ENCODE measurements around the gene PPIL1. TPM values are rescaled to one million over a fixed set of nuclear protein-coding genes. Genes with fewer than 3 reads are reported as not detected.

Gene PPIL1
- total RNA-seq, 2 donors from 2014 or later, result 41.1 to 53.7 TPM

DNA sequence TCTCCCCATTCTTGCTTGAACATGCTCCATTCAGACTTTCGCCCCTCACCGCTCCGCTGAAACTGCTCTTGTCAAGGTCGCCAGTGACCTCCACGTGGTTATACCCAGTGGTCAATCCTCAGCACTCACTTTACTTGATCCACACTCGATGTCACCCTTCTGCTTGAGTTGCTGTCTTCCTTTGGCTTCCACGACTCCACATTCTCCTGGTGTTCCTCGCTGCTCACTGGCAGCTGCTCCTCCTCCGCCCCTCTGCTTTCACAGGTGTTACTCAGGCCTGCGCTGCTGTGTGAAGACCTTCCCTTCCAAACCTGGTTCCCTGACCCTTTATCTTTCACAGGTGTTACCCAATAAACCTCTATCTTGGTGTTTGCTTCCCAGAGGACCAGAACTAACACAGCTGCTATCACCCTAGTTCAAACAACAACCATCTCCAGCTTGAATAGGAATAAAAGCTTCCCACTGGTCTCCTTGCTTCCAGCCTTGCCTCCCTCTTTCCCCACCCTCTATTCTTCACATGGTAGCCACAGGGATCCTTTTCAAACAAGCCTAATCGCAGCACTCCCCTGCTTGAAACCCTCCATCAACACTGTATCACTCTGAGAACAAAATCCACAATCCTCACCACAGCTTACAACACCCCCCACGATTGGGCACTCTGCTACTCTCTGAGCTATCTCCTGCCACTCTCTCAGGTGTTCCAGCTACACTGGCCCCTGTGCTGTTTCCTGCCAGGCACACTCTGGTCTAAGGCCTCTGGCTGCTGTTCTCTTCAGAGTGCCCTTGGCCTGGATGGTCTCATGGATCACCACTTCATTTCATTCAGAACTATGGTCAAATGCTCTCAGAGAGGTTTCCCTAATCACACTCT lies 10.7 kb downstream of the PPIL1 start:
- no peaks in the 10 kb centered on the region for H3K36me3 ChIP-seq
- no peak for DNase-seq (ENCODE audit: low spot score)
- TF ChIP-seq, protein P1, sequence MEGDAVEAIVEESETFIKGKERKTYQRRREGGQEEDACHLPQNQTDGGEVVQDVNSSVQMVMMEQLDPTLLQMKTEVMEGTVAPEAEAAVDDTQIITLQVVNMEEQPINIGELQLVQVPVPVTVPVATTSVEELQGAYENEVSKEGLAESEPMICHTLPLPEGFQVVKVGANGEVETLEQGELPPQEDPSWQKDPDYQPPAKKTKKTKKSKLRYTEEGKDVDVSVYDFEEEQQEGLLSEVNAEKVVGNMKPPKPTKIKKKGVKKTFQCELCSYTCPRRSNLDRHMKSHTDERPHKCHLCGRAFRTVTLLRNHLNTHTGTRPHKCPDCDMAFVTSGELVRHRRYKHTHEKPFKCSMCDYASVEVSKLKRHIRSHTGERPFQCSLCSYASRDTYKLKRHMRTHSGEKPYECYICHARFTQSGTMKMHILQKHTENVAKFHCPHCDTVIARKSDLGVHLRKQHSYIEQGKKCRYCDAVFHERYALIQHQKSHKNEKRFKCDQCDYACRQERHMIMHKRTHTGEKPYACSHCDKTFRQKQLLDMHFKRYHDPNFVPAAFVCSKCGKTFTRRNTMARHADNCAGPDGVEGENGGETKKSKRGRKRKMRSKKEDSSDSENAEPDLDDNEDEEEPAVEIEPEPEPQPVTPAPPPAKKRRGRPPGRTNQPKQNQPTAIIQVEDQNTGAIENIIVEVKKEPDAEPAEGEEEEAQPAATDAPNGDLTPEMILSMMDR (IDR thresholded peaks at IDR 0.05), result no peak
- H3K27ac ChIP-seq, result peak overlapping the region; percentile 77 to 95
- no peaks in the 10 kb centered on the region for H3K27me3 ChIP-seq
- peaks cover 0 to 52% of the 10 kb centered on the region in 2 donors for H3K4me1 ChIP-seq
- H3K4me3 ChIP-seq, result no peak overlapping the region
- H3K9me3 ChIP-seq, result no peaks in the 10 kb centered on the region

DNA sequence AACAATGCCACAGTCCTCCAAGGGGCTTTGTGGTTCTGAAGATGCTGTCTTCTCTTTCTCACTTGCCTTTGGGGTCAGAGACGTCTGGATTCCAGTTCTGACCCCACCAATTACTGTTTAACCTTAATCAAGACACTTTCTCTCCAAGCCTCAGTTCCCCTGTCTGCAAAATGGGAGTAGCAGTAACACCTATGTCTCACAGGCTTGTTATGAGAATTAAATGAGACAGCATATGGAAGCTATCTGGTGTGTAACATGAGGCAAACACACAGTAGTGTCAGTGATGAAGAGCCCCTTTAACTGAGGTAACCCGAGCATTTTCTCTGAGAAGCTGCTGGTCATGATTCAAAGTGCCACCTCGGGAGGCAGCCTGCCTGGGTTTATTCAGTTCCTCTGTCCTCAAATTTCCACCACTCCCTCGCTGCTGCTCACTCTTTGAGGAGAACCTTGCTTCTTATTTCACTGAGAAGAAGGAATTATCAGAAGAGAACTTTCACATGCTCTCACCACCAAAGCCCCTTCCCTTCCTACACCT lies 11.7 kb downstream of the PPIL1 start:
- H3K36me3 ChIP-seq, result no peaks in the 10 kb centered on the region
- H3K27ac ChIP-seq, result peak overlapping the region; percentile 77 to 95
- peaks cover 0 to 42% of the 10 kb centered on the region in 2 donors for H3K4me1 ChIP-seq
- H3K27me3 ChIP-seq, result no peaks in the 10 kb centered on the region
- no peak overlapping the region for H3K4me3 ChIP-seq
- DNase-seq (ENCODE audit: low spot score), result no peak
- H3K9me3 ChIP-seq, result no peaks in the 10 kb centered on the region
- TF ChIP-seq, protein P1 (IDR thresholded peaks at IDR 0.05), result no peak

DNA sequence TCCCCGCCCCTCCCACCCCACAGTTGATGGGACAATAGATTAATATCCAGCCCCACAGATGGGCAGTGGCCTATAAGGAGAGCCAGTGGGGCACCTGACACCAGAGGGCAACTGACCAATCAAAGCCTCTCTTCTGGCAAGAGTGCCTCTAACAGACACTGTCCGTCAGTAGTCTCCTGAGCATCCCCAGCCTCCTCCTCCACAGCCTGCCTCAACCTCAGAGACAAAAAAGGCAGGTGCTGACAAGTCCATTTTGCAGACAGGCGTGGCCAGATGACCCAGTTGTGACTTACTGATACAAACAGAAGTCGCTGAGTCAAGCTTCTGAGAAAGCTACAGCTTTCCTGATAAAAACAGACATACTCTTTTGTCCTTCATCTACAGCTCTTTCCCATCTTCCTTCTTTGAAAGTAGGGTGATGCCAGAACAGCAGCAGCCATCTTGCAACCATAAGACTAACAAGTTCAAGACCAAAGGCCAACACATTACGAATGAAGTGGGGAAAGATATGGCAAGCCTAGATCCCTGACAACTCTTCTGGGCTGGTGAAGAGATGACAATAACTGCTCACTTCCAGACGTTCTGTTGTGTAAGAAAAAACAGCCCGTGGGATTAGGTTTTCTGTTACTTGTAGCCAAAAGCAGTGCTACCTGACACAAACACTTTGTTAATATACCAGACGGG lies 12.3 kb downstream of the PPIL1 start:
- Histone ChIP-seq H3K4me1 (peaks cover 0 to 42% of the 10 kb centered on the region in 2 donors), H3K9me3 (no peaks in the 10 kb centered on the region), H3K27ac (peak overlapping the region; percentile 77 to 95), H3K27me3 (no peaks in the 10 kb centered on the region), H3K4me3 (no peak overlapping the region), H3K36me3 (no peaks in the 10 kb centered on the region)
- no peak for DNase-seq (ENCODE audit: low spot score)
- TF ChIP-seq, protein P1 (IDR thresholded peaks at IDR 0.05), result no peak

DNA sequence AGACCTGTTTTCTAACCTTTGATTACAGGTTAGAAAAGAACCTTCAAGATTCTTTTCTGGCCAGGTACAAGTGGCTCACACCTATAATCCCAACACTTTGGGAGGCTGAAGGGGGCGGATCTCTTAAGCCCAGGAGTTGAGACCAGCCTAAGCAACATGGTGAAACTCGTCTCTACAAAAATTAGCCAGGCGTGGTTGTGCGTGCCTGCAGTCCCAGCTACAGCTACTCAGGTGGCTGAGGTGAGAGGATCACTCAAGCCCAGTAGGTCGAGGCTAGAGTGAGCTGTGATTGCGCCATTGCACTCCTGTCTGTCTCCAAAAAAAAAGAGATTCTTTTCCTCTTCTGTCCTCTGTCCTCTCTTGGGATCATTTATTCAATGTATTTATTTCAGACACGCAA lies 14.5 kb downstream of the PPIL1 start:
- Histone ChIP-seq H3K4me1 (peaks cover 0 to 40% of the 10 kb centered on the region in 2 donors), H3K9me3 (no peaks in the 10 kb centered on the region), H3K4me3 (no peak overlapping the region), H3K27ac (peak overlapping the region in 1 of 2 donors; percentile 2), H3K36me3 (peaks cover 2% of the 10 kb centered on the region), H3K27me3 (no peaks in the 10 kb centered on the region)
- DNase-seq (ENCODE audit: low spot score), result peak; percentile 43
- TF ChIP-seq, protein P1 (IDR thresholded peaks at IDR 0.05), result no peak

DNA sequence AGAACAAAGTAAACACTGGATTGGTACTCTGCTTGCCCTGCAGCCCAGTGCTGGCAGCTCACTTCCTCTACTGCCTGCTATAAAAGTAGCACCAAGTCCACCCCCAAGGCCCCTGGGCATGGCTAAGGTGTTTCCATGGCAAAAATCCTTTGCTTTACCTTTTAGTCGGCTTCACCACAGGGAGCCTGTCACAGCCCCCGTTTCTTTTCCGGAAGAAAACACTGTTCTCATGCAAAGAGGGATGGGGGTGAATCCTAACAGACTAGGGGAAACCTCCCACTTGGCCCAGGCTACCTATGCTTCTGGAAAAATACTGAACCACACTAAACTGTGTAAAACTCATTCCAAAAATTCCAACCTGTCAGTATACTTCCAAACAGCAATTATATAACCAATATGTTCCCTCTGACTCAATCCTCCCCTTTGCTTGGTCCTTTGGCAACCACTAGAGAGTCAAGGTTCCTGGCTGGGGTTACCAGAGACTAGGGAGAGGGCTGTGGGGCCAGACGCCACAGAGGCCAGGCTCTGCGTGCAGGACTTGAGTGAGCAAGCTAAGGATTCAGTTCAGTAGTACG lies 16.1 kb downstream of the PPIL1 start:
- H3K4me1 ChIP-seq, result peaks cover 0 to 43% of the 10 kb centered on the region in 2 donors
- peak; percentile 62 for DNase-seq (ENCODE audit: low spot score)
- peaks cover 7% of the 10 kb centered on the region for H3K36me3 ChIP-seq
- no peaks in the 10 kb centered on the region for H3K9me3 ChIP-seq
- no peak overlapping the region for H3K4me3 ChIP-seq
- H3K27me3 ChIP-seq, result no peaks in the 10 kb centered on the region
- H3K27ac ChIP-seq, result peak overlapping the region; percentile 35 to 53
- TF ChIP-seq, protein P1 (IDR thresholded peaks at IDR 0.05), result no peak

Measured in right atrium auricular region (tissue), 2 donors.